ENCODE data around the gene ADSL.

ADSL gene

GRCh38 chr22:40328546-40329456 lies 17.5 kb upstream of the ADSL start:
- no peak for DNase-seq

- DNase-seq: no peak
Observed at GRCh38 chr22:40329466-40329865, 16.8 kb upstream of the ADSL start.

- DNase-seq: no peak
Observed at GRCh38 chr22:40330086-40330485, 16.2 kb upstream of the ADSL start.

- no peak for DNase-seq
Observed at GRCh38 chr22:40330615-40331014, 15.7 kb upstream of the ADSL start.

- DNase-seq: no peak
Observed at GRCh38 chr22:40331706-40332105, 14.6 kb upstream of the ADSL start.

- no peak for DNase-seq
Observed at GRCh38 chr22:40332319-40332781, 13.9 kb upstream of the ADSL start.

GRCh38 chr22:40334060-40334459 lies 12.2 kb upstream of the ADSL start:
- no peak for DNase-seq

GRCh38 chr22:40334899-40335298 lies 11.4 kb upstream of the ADSL start:
- no peak for DNase-seq

GRCh38 chr22:40335358-40335757 lies 10.9 kb upstream of the ADSL start:
- no peak for DNase-seq

GRCh38 chr22:40340044-40340443 lies 6.3 kb upstream of the ADSL start:
- DNase-seq: no peak

- no peak for DNase-seq
Observed at GRCh38 chr22:40341604-40342003, 4.7 kb upstream of the ADSL start.

GRCh38 chr22:40342521-40342920 lies 3.8 kb upstream of the ADSL start:
- DNase-seq: no peak

GRCh38 chr22:40345271-40345670 lies 1.0 kb upstream of the ADSL start:
- DNase-seq: peak; percentile 43

- peak; percentile 50 for DNase-seq
Observed at GRCh38 chr22:40345815-40346184, 500 bp upstream of the ADSL start.

GRCh38 chr22:40347300-40347699 lies 1.0 kb downstream of the ADSL start:
- no peak for DNase-seq

- DNase-seq: peak; percentile 55
Observed at GRCh38 chr22:40348025-40348658, 1.8 kb downstream of the ADSL start.

- DNase-seq: no peak
Observed at GRCh38 chr22:40352763-40353162, 6.5 kb downstream of the ADSL start.

- no peak for DNase-seq
Observed at GRCh38 chr22:40361100-40361499, 14.8 kb downstream of the ADSL start.

GRCh38 chr22:40363059-40363458 lies 16.8 kb downstream of the ADSL start:
- no peak for DNase-seq

GRCh38 chr22:40364431-40364830 lies 18.1 kb downstream of the ADSL start:
- no peak for DNase-seq

GRCh38 chr22:40366068-40366467 lies 19.8 kb downstream of the ADSL start:
- DNase-seq: no peak

- no peak for DNase-seq
Observed at GRCh38 chr22:40367342-40367741, 21.0 kb downstream of the ADSL start.

- DNase-seq: no peak
Observed at GRCh38 chr22:40368016-40368415, 21.7 kb downstream of the ADSL start.

GRCh38 chr22:40368836-40369235 lies 22.5 kb downstream of the ADSL start:
- DNase-seq: no peak

All from effector CD4-positive, alpha-beta T cell (primary cell).